ENCODE measurements around the gene LRRC25. TPM values are rescaled to one million over a fixed set of nuclear protein-coding genes. Genes with fewer than 3 reads are reported as not detected.
"Not testable (repeated sequence)": the region's sequence is repeated elsewhere in the genome, so short reads cannot be mapped to it uniquely, and the experiment has no call there.

LRRC25 gene
- total RNA-seq, 3 donors from 2014 or later: 3.9 to 27.2 (median 7.2) TPM

- H3K4me1 ChIP-seq: no peaks in the 10 kb centered on the region
- no peaks in the 10 kb centered on the region for H3K27me3 ChIP-seq
- no peak overlapping the region for H3K4me3 ChIP-seq
- TF ChIP-seq POLR2AphosphoS5 (IDR thresholded peaks at IDR 0.05) (no peak), CTCF (IDR thresholded peaks at IDR 0.05) (no peak), POLR2A (IDR thresholded peaks at IDR 0.05) (no peak)
- H3K9me3 ChIP-seq: no peaks in the 10 kb centered on the region
- H3K27ac ChIP-seq: no peak overlapping the region
- intact Hi-C loops (cut with DNase I; ENCODE audit: low total_unique reads): no loop called here
- DNase-seq (ENCODE audit: low spot score in 2 of 2): no peak
- no peaks in the 10 kb centered on the region for H3K36me3 ChIP-seq
These were observed 43.9 kb downstream of the LRRC25 start for GRCh38 chr19:18353378-18354005.

- Histone ChIP-seq H3K36me3 (no peaks in the 10 kb centered on the region), H3K9me3 (no peaks in the 10 kb centered on the region), H3K4me3 (no peak overlapping the region), H3K27me3 (no peaks in the 10 kb centered on the region), H3K4me1 (no peaks in the 10 kb centered on the region), H3K27ac (no peak overlapping the region)
- TF ChIP-seq POLR2AphosphoS5 (IDR thresholded peaks at IDR 0.05): no peak
- no peak for TF ChIP-seq CTCF (IDR thresholded peaks at IDR 0.05)
- TF ChIP-seq POLR2A (IDR thresholded peaks at IDR 0.05): no peak
- no peak for DNase-seq (ENCODE audit: low spot score in 2 of 2)
- intact Hi-C loops (cut with DNase I; ENCODE audit: low total_unique reads): no loop called here
These were observed 45.9 kb downstream of the LRRC25 start for GRCh38 chr19:18351544-18351943.

GRCh38 chr19:18350490-18350889 is 46.9 kb downstream of the LRRC25 start:
- Histone ChIP-seq H3K27ac (no peak overlapping the region), H3K4me3 (no peak overlapping the region), H3K36me3 (no peaks in the 10 kb centered on the region), H3K27me3 (no peaks in the 10 kb centered on the region), H3K4me1 (no peaks in the 10 kb centered on the region), H3K9me3 (no peaks in the 10 kb centered on the region)
- intact Hi-C loops (cut with DNase I; ENCODE audit: low total_unique reads): no loop called here
- TF ChIP-seq POLR2AphosphoS5 (IDR thresholded peaks at IDR 0.05) (no peak), CTCF (IDR thresholded peaks at IDR 0.05) (no peak), POLR2A (IDR thresholded peaks at IDR 0.05) (no peak)
- no peak for DNase-seq (ENCODE audit: low spot score in 2 of 2)

GRCh38 chr19:18349524-18350128 is 47.8 kb downstream of the LRRC25 start:
- TF ChIP-seq POLR2A (IDR thresholded peaks at IDR 0.05) (no peak), POLR2AphosphoS5 (IDR thresholded peaks at IDR 0.05) (peak in 1 of 3 donors; percentile 30), CTCF (IDR thresholded peaks at IDR 0.05) (peak; percentile 30 to 76 (median 68))
- Histone ChIP-seq H3K4me1 (no peaks in the 10 kb centered on the region), H3K36me3 (no peaks in the 10 kb centered on the region)

GRCh38 chr19:18348818-18349339 is 48.5 kb downstream of the LRRC25 start:
- H3K4me1 ChIP-seq; H3K27me3 ChIP-seq; H3K36me3 ChIP-seq; intact Hi-C loops (cut with DNase I; ENCODE audit: low total_unique reads); DNase-seq (ENCODE audit: low spot score in 2 of 2); H3K9me3 ChIP-seq; H3K4me3 ChIP-seq; H3K27ac ChIP-seq: not testable (repeated sequence)

More at GRCh38 chr19:18349524-18350128, 47.8 kb downstream of the LRRC25 start:
- no peak overlapping the region for H3K4me3 ChIP-seq
- no peaks in the 10 kb centered on the region for H3K27me3 ChIP-seq
- H3K27ac ChIP-seq: no peak overlapping the region
- no peaks in the 10 kb centered on the region for H3K9me3 ChIP-seq
- intact Hi-C loops (cut with DNase I; ENCODE audit: low total_unique reads): no loop called here
- peak in 1 of 2 donors; percentile 61 for DNase-seq (ENCODE audit: low spot score in 2 of 2)

Measured in breast epithelium (tissue), 4 donors.